C4-2B (cell line): ENCODE measurements around the gene HECTD1.

Source experiments
- CTCF ChIP-seq: fragments of 450-650 bp; conservative IDR thresholded peaks from 2 replicates; pipeline ENCODE4 v1.5.1; 2017; ENCODE audit warnings: mild to moderate bottlenecking
- ZFX ChIP-seq: fragments of 450-650 bp; IDR thresholded peaks from 2 replicates; pipeline ENCODE4 v1.6.1; 2017

- no peak for TF ChIP-seq CTCF
- TF ChIP-seq ZFX: no peak
Observed at GRCh38 chr14:31133133-31133532, 74.5 kb downstream of the HECTD1 start.
